Mammary epithelial cell (primary cell): ENCODE results near the gene MYH13.

ENCODE experiments used
- EZH2 ChIP-seq: IDR thresholded peaks from 2 replicates; pipeline ENCODE4 v1.6.1; 2012; ENCODE audit warnings: low read length, inconsistent platforms, borderline replicate concordance
- TF ChIP-seq, protein P1 (sequence below), 2 donors: IDR thresholded peaks in 1 of 2; conservative IDR thresholded peaks in 1 of 2; 2 replicates each; pipeline ENCODE4 v1.5.1; 2011 to 2012; ENCODE audit warnings: inconsistent platforms in 2 of 2, low read length in 2 of 2, mild to moderate bottlenecking in 2 of 2, control low read depth in 1 of 2, low read depth in 1 of 2; ENCODE audit not compliant: insufficient read depth in 1 of 2; ENCODE audit errors: extremely low read depth in 1 of 2

DNA sequence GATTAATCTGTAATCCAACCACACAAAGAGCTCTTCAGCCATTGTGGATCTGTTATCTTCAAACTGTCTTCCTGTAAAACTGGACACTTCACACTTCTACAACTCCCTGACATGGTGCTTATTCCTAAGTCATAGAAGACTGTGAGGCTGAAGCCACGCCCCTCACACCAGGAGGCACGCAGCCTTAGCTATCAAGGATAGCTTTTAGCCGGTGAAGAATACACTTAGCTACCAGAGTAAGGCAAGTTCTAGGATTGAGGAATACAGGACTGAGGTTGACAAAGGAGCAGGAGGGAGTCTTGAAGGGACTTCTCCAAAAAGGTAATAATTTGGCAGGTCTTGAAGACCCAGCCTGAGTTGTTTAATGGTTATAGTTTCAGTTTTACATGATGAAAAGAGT, 94.6 kb downstream of the MYH13 start:
- TF ChIP-seq, protein P1, sequence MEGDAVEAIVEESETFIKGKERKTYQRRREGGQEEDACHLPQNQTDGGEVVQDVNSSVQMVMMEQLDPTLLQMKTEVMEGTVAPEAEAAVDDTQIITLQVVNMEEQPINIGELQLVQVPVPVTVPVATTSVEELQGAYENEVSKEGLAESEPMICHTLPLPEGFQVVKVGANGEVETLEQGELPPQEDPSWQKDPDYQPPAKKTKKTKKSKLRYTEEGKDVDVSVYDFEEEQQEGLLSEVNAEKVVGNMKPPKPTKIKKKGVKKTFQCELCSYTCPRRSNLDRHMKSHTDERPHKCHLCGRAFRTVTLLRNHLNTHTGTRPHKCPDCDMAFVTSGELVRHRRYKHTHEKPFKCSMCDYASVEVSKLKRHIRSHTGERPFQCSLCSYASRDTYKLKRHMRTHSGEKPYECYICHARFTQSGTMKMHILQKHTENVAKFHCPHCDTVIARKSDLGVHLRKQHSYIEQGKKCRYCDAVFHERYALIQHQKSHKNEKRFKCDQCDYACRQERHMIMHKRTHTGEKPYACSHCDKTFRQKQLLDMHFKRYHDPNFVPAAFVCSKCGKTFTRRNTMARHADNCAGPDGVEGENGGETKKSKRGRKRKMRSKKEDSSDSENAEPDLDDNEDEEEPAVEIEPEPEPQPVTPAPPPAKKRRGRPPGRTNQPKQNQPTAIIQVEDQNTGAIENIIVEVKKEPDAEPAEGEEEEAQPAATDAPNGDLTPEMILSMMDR (conservative IDR thresholded peaks at IDR 0.05 in 1 of 2, IDR thresholded peaks at IDR 0.05 in 1 of 2; ENCODE audit: extremely low read depth in 1 of 2, insufficient read depth in 1 of 2, low read depth in 1 of 2, low read length in 2 of 2): no peak
- TF ChIP-seq EZH2: no peak
